ENCODE data around the gene RNF144A.

Gene RNF144A

DNA sequence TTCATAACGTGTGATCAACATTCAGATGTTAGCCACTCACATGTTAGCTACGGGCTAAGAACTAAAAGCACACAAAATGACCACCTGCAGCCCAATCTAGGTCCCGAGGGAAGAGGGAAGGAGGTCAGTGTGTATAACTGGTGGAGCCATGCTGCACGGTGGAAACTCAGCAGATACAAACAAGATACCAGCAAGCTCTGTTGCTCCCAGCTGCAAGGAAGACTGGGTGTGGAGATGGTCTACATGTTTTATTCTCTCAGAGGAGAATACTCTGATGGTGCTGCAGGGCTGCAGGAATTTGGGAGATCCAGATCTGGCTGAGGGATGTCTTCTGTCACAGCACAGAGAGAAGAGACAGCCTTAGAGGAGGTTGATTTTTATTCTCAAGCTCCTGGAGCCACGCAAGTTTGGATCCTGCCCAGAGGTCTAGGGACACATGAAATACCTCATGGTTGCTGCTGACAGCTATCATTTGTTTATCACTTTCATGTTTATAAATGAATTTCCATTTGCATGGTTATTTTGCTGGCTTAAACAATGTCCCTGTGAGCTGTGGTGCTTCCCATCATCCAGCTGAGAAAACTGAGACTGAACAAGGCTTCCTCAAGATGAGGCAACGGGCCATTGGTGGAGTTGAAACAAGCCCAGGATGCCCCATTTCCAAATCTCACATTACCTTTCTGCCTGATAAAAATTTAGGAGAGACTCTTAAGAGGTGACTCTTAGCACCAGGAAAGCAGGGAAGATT is 30.9 kb downstream of the RNF144A start:
- no peak for DNase-seq (ENCODE audit: low spot score)

DNA sequence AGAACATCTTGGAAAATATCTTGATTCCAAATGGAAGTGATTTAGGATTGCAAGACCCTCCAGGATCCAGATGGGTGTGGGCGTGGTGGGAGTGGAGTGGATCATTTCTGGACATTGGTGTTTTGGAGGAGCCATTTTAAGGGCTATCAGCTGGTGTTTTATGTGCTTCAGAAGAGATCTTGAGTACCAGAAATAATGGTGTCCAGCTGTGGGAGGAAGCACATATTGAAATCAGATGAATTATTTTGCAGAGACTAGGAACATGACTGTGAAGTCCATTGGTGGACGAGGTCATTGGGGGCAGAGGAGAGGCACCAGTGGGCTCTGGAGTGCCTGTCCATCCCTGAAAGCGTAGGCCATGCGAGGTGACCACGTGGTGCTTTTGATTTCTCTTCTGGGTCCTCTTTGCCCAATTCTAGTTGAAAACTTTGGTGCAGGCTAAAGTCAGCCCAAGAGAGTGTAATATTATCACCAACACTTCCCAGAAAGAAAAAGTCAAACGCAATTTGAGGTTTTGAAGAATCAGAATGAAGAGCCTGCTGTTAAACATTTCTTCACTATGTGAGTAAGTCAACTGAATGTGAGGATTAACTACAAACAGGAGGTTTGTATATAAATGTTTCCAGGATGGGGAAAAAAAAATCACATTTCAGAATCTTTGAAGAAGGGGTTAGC is 31.6 kb downstream of the RNF144A start:
- no peak for DNase-seq (ENCODE audit: low spot score)

DNA sequence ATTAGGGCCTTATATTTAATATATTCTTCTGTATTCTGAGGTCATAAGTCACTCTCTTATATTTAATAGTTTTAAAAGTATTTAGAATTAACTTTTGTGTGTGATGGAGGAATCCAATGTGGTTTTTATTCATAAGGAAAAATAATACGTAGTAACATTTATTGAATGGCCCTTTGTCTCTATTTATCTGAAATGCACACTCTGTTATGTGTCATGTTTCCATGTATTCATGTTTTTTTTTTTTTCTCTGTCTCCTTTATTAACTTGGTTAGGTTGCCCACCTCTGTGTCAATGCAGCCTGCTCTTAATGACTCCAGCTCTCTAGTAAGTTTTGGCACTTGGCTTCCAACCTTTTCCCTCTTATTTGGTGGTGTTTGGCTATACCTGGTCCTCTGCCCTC is 33.8 kb downstream of the RNF144A start:
- peak; percentile 38 for DNase-seq (ENCODE audit: low spot score)

DNA sequence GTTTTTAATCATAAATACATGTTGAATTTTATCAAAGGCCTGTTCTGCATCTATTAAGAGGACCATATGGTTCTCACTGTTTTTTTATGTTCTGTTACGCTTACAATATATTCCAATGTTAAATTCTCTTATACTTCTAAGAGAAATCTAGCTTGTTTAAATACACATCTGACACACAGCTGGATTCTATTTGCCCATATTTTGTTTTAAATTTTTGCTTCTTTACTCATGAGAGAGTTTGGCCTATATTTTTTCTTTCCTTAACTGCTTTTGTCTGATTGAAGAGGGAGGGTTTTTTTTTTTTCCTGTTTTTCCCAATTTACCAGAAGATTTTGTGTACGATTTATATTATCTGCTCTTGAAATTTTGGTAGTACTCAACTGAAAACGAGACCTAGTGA is 34.9 kb downstream of the RNF144A start:
- DNase-seq (ENCODE audit: low spot score): no peak

DNA sequence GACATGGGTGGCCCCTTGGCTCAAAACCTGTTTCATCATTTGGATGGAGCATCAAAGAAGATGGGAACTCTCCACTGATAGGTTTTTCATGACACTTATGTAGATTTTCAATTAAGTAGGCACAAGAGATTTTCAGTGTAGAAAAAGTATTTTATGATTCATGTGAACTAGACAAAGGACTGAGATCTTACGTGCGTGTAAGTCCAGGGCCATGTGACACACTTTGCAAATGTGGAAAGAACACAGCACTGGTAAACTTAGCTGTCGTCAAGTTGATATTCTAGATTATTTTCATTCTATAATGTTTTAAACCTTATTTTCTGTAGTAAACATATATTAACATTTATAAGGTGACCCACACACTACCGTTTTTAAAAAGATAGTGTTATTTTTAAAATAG is 37.4 kb downstream of the RNF144A start:
- DNase-seq (ENCODE audit: low spot score): no peak

DNA sequence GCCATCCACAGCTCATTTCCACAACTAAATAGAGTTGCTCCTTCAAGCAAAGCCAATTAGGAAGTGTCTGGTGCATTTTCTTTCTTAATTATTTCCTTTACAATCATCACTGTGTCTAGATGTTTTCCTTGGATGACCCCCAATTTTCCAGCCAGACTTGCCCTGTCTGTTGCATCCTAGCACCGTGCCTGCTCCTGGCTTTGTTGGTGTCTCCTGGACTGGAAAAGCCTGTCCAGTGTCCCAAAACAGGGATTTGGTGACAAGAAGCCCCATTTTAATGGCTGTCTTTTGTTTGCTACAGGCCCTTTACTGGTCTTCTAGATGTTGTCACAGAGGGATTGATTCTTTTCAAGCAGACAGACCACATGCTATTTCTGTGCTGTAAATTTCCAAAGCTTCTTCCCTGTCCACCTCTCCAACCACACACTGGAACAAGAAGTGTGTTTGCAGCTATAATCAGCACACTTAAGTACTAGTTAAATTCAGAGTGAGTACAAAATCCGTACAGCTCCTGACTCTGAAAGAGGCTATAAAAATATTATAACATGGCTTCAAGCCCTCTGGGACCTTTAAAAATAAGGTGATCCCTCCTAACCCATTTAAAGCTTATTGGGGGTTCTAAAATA is 38.4 kb downstream of the RNF144A start:
- no peak for DNase-seq (ENCODE audit: low spot score)

DNA sequence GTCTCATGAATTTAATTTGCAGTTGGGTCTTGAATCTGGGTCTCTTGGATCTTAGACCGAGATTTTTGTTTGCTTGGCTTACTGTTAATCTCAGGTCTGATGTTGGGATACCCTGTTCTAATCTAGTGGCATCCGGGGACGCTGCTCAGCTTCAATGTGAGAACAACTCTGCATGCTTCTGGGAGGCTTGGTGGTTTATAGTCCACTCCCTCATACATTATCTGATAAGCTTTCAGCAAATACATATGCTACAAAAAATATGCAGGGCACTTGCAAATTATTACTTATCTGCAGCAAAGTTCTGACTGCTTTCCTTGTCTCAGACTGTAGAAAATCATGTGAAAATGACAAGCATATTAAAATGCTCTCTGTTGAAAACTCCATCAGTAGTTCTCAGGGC is 39.4 kb downstream of the RNF144A start:
- DNase-seq (ENCODE audit: low spot score): no peak

DNA sequence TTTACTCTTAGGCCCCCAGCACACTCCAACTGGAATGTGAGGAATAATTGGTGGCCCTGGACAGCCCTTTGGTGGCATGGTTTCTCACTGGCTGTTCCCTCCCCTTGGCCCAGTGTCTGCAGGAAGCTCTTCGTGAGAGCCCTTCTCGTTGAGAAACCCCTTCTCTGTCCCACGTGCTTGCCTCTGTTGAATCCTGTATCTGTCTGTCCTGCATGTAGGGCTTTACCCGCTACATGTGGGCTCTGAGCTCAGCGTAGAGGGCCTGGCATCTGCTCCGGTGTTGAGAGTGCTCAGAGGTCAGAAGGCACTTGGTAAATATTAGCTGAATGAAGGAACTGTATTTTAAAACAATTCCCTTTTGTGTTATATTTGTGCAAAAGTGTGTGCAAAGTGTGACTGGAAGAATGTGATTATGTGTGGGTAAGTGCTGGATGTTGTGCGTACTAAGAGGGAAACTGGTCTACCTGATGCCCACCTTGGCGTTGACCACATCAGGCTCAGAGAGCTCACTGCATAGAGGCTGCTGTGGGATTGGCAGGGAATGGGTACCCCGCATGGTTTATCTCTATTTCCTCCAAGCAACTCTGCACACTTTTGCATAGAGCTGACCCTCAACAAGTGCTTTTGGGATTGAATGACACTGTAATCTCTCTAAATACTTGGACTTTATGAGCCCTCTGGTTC is 40.0 kb downstream of the RNF144A start:
- no peak for DNase-seq (ENCODE audit: low spot score)

DNA sequence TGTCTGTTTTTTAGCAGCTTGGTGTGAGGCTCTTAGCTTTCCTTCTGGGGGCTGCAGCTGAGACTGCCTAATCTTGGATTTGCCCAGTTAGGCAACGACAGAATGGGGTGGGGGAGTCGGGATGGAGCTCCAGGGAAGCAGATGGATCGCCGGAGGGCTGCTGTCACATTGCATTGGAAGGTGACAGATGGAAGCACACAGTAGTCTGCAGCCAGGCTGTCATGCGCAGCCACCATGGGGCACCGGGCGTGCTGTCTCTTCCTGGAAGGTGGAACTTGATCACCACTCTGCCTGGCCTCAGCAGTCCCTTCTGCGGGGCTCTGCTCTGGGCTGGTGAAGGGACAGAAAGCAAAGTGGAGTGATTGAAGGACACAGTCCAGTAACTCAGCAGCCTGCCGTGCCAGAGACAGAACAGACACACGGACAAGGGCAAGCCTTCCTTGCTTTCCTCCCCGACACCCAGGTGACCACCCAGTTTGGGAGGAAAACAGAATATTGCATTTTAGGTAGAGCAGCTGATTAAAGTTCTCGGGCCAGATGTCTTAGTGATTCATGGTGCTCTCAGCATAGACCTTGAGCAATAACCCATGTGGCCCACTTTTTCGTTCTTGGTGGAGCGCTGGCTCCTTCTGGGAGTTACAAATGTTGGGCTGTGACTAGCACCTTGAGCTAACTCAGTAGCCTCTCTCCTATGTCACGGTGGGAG is 40.9 kb downstream of the RNF144A start:
- no peak for DNase-seq (ENCODE audit: low spot score)

DNA sequence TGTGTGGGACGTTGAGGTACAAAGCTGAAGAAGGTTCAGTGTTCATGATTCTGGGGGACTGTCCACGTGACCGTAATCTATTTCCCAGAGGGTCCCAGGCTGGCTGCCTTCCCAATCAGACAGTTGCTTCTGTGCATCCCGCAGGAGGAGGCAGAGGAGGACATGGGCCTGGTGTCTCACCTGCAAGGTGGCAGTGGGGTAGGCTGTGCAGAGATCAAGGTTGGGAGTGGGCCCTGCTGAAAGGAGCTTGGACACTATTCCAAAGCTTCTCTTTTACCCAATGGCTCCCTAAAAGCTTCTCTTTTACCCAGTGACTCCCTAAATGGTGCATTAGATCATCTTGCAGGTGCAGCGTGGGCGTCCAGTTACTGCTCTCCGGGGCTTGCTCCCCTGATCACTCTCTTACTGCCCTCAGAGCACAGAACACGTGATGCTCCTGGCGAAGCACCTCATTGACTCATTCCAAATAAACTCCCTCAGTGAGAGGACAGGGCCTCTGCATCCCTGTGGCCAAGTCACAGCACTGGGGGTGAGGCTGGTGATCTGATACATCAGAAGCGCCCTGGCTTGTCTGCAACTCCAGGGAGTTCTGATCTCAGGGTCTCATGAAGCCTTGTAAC is 41.5 kb downstream of the RNF144A start:
- no peak for DNase-seq (ENCODE audit: low spot score)

DNA sequence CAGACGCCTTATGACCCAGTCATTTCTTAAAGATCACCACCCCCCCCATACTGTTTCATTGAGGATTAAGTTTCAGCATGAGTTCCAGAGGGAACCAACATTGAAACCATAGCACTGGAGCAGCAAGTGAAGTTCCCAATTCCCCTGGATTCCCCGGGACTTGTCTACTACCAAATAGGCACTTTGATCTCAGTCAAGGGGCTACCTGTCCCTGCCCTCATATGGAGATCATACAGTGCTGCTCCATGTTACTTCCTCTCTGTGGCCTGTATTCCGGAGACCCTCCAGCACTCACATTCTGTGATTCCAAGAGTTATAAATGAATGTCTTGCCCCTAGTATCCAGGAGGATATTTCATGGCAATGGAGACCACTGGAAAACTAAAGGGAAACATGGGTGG is 42.5 kb downstream of the RNF144A start:
- DNase-seq (ENCODE audit: low spot score): no peak

DNA sequence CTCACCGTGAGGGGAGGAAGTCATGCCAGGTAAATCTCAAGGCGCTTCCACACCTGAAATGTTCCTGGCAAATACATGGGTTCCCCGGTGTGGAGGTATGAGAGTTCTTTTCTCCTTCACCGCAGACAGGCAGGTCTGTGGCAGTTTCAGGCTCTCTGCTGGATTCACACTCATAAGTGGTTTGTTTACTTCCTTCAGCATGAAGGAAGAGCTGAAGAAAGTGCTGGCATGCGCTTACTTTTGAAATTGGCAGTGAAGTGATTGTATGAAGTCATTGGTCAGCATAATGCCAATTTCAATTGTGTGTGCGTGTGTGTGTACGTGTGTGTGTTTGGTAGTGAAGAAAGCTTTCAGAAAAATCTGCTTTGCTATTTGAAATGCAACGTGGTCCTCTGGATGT is 43.4 kb downstream of the RNF144A start:
- DNase-seq (ENCODE audit: low spot score): no peak

DNA sequence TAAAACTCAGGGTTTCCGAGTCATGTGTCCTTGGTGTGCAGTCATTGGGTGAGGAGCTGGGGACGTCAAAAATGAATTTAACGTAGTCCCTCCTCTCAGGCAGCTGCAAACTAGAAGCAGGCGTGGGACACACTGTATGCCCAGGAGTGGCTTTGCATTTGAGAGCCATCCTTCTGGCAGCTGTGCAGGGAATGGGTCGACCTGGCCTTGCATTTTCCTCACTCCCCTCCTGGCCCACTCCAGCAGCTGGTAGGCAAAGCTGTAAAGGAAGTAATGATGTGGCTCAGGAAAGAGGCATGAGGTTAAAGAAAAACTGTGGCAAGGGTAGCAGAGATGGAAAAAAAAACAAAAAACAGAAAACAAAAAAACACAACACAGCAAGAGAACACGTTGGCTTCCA is 46.5 kb downstream of the RNF144A start:
- no peak for DNase-seq (ENCODE audit: low spot score)

DNA sequence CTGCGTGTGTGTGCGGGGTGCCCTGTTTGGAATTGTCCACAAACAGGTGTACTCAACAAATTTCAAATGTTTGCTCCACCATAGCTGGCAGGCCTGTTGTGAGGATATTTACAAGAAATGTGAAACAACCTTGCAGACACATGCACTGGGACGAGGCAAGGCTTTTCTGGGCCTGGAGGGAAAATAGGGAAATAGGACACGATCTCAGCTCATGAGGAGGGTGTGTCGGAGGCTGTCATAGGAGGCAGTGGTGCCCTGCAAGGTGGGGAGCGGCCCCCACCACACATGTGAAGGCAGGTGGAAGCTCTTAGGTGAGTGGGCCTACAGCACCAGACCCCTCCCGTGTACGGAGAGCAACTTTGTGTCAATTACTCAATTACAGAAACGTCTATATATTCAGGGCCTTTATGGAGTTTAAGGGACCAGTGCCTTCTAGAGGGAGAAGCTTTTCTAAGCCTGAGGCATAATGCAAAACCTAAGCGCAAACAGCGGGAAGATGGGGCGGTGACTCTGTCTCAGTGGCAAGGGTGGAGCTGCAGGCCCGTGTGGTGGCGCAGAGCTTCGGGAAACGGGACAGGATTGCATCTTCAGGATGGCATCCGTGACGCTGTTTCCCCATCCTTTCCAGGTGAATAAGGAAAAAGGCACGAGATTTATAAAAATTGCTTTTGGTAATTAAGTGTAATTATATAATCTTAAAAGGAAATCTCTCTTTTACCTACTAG is 48.0 kb downstream of the RNF144A start:
- DNase-seq (ENCODE audit: low spot score): no peak

DNA sequence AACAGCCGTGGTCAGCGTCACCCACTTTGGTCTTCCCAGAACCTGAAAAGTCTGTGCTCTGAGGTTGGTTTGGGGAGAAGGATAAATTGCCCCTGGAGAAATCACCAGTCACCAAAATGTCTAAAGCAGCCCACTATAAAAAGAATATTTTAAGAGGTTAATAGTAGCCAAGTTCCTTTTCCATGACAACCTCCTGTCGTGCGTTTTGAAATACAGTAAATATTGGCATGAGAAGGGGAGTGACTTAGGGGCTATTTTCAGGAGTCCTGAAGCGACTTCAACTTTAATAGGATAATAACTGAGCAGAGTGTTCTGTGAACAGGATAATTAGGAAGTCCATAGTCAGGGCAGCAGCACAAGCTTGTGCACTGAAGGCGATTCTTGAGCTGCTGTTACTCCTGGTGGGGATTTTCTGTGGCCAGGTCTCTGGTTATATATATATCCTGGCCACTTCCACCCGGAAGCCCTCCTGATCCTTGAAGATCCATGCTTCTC is 49.3 kb downstream of the RNF144A start:
- DNase-seq (ENCODE audit: low spot score): no peak

DNA sequence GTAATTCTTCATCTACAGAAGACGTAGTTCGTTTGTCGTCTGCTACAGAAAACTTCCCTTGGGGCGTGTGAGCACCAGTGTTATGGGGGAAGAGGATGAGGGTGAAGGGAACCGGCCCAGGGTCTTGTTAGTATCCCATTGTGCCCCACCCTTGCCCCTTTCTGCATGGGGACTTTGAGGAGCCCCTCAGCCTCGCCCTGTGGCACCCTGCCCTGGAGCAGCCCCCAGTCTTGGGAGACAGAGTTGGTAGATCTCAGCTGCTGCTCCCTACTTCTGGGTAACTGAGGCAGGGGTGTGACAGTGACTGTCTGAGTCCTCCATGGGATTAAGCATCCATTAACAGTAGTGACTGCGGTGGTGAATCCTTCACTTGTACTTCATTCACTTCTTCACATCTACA is 50.1 kb downstream of the RNF144A start:
- DNase-seq (ENCODE audit: low spot score): no peak

DNA sequence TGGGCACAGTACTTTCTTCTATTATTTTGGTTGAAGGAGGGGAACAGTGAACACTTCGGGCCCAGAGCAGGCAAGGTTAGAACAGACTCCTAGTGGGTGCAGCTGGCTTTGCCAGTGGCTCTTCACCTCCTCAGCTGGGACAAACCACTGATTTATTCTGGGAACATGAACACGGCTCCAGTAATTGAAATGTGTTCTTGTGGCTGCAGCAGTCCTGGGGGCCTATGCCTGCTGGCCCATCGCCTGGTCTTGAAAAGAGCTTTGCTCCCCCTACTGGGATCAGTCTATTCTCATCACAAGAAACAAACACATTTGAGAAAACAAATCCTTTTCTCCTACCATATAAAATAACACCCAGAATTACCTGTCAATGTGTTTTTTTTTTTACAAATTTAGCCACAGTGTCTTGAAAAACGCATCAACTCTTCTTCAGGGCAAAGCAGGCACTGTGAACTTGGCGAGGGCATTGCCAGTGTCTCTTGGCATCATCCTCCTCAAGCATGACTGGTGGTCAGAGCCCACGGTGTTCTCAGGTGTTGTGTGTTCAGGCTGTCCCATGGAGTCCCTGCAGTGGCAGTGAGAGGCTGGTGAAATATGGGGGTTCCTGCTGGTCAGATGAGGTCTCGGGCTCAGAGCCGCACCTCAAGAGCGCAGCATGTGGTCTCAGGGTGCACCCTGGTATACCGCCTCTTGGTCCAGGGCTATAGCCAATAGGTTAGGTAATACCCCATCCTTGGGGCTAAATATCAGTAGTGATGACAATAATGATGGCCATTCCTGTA is 51.3 kb downstream of the RNF144A start:
- DNase-seq (ENCODE audit: low spot score): no peak

DNA sequence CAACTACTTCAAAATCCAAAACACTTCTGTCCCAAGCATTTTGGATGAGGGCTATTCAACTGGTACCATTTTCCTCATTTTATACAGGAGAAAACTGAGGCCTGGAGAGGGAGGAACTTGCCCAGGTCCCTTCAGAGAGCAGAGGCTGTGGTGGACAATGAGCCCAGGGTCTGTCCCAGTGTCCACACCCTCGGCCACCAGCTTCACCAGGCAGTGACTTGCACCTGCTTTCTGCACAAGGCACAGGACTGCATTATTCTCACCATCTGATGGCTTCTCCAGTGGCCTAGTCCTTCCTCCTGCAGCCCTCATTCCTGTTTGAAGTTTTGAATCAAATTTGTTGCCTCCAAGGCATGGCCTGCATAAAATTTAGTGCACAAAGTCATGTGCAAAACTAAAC is 53.3 kb downstream of the RNF144A start:
- no peak for DNase-seq (ENCODE audit: low spot score)

DNA sequence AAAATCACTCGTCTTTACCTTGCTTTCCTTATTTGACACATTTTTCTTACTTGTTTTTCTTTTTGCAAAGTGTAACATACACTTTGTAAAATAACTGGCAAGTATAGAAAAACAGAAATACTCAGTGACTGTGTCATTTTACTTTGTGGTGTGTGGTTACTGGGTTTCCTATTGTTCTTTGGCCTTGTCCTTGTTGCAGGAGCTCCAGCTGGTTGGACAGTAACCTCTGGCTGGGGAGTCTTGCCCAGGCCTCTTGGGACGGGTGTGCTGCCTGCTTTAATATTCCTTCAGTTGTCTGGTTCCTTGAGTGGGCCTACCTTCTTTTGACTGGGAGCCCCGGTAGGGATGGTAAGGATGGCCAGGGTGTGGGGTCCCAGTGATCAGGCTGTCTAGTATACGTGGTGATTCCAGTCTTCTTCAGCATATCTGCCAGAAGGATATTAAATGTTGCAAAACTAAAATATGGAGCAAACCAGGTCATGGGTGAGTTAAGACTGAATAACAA is 53.8 kb downstream of the RNF144A start:
- DNase-seq (ENCODE audit: low spot score): no peak

DNA sequence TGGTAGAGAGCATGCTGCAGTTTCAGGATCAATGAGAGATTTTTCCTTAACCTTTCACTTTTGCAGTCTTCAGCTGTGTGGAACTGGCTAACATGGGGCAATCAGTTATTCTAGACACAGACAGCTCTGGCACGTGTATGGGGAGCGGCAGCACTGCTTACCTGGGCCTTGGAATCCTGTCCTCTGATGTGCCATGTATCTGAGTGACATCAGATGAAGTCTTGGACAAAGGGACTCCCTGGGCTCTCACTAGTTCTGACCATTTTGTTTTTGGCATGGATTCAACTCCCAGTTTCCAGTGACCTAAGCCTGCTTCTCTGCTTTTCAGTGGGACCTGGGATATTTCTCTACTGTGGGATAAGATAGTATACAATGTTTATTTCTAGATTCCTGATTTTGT is 54.3 kb downstream of the RNF144A start:
- DNase-seq (ENCODE audit: low spot score): no peak

All from kidney capillary endothelial cell (primary cell).